ENCODE data around the gene PGS1. TPM values are rescaled to one million over a fixed set of nuclear protein-coding genes. Genes with fewer than 3 reads are reported as not detected.
A peak's percentile ranks its signal among the peaks of the same experiment; 100 is the strongest.
"Not testable (repeated sequence)": the region's sequence is repeated elsewhere in the genome, so short reads cannot be mapped to it uniquely, and the experiment has no call there.

PGS1 gene, protein sequence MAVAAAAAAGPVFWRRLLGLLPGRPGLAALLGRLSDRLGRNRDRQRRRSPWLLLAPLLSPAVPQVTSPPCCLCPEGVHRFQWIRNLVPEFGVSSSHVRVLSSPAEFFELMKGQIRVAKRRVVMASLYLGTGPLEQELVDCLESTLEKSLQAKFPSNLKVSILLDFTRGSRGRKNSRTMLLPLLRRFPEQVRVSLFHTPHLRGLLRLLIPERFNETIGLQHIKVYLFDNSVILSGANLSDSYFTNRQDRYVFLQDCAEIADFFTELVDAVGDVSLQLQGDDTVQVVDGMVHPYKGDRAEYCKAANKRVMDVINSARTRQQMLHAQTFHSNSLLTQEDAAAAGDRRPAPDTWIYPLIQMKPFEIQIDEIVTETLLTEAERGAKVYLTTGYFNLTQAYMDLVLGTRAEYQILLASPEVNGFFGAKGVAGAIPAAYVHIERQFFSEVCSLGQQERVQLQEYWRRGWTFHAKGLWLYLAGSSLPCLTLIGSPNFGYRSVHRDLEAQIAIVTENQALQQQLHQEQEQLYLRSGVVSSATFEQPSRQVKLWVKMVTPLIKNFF
- polyA plus RNA-seq (ENCODE audit: insufficient read length), result 52.6 TPM
- long read RNA-seq, donor 1, partial matches to known transcripts, result 0 of 8 reads
- long read RNA-seq, donor 1, other reads (novel, unspliced or antisense), result 0 of 8 reads
- long read RNA-seq, donor 2, partial matches to known transcripts, result 0 of 5 reads
- long read RNA-seq, donor 2, other reads (novel, unspliced or antisense), result 0 of 5 reads
- long read RNA-seq, donor 3, partial matches to known transcripts, result 0 of 6 reads
- long read RNA-seq, donor 3, other reads (novel, unspliced or antisense), result 0 of 6 reads
- long read RNA-seq, donor 4, result 0 reads
- long read RNA-seq, donor 5, partial matches to known transcripts, result 16 of 21 reads
- long read RNA-seq, donor 5, other reads (novel, unspliced or antisense), result 0 of 21 reads
- long read RNA-seq, donor 6, partial matches to known transcripts, result 0 of 4 reads
- long read RNA-seq, donor 6, other reads (novel, unspliced or antisense), result 0 of 4 reads
- long read RNA-seq, donor 7, partial matches to known transcripts, result 0 of 1 reads
- long read RNA-seq, donor 7, other reads (novel, unspliced or antisense), result 0 of 1 reads
- long read RNA-seq, donor 8, partial matches to known transcripts, result 0 of 1 reads
- long read RNA-seq, donor 8, other reads (novel, unspliced or antisense), result 0 of 1 reads

DNA sequence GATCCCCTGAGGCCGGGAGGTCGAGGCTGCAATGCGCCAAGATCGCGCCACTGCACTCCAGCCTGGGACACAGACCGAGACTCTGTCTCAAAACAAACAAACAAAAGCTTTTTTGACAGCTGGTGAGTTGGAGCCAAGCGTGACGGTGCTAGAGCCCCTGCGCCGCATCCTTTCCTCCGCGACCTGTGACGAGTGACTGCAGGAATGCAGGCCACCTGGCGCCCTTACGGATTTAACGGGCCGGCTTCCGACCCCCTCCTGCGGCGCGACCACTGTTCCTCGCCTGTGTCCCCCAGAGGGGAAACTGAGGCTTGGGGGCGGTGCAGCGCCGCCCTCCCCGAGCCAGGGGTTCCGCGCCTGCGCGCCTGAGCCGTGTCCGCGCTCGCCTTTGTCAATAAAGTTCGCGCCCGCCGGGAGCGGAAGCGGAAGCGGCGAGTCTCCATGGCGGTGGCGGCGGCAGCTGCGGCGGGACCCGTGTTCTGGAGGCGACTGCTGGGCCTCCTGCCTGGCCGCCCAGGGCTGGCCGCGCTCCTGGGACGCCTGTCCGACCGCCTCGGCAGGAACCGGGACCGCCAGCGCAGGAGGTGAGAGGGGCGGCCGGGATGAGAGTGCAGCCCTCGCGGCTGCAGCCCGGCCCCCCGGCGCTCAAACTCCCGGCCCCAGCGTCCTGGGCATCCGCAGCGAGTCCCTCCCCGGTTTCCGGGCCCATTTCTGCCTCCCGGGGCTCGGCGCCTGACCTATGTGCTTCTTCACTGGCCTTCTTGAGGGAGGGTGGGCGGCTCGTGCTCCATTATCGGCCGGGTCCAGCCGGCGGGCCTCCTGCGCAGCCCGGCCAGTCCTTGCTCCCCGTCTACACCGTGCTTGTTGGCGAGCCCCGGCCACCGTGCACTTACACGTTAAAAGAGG, at the start of gene PGS1:
Gene PGS1, plus strand, starts transcription at position 425 of the 906 bp plus-strand sequence. Its CDS starts 17 bp downstream, at position 442.
- DNase-seq, result peak; percentile 82

DNA sequence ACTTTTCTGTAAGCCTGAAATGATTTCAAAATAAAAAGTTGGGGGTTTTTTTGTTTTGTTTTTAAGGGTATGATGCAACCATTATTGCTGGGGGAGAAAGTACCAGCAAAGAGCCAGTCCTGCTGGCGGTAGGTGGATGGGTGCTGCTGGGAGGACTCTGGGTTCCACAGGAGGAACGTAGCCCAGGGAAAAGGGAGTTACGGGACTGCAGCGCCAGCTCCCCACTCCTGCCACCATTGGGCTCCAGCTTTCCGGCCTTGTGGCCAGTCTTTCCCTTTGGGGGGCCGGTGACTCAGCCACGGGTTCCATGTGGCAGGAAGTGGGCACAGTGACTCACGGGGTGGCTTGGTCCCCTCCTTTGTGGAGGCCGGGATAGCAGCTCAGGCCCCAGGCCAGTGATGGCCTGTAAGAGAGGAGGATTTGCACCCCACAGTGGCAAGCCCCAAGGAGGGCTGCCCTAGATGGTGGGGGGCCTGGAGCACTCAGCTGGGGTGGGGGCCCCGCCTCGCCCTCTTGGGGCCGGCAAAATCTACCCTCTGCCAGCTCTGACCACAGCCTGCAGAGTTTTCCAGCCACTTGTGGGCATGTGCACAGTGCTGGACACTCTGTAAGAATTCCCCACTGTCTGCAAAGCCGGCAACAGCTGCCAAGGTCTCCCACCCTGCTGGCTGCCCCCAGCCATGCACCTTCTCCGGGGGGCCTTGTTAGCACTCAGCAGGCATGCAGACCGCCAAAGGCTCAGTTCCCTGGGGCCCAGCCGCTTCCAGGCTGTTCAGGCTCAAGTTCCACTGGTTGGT, 49.0 kb upstream of the PGS1 start:
- no peak for DNase-seq

- no peak for DNase-seq
These were observed 47.8 kb upstream of the PGS1 start for GRCh38 chr17:78330570-78331224.

GRCh38 chr17:78331355-78331754, 47.1 kb upstream of the PGS1 start:
- DNase-seq, result not testable (repeated sequence)

DNA sequence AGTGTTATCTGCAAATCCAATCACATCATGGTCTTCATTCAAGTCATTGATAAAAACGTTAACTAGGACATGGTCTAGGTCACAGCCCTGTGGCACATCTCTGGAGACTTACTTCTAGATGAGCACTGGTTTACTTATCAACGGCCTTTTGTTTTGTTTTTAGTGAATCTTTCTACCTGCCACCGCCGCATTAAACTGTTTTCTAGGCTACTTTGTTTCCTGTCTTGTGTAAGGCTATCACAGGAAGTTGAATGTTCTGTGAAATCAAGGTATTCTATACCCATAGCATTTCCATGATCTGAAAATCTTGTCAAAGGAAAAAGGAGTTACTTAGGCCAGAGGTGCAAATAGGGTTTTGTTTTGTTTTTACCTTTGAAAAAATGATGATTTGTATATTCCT, 45.5 kb upstream of the PGS1 start:
- no peak for DNase-seq

GRCh38 chr17:78335209-78335608, 43.2 kb upstream of the PGS1 start:
- DNase-seq, result no peak

GRCh38 chr17:78337244-78338109, 41.0 kb upstream of the PGS1 start:
- DNase-seq, result no peak

DNA sequence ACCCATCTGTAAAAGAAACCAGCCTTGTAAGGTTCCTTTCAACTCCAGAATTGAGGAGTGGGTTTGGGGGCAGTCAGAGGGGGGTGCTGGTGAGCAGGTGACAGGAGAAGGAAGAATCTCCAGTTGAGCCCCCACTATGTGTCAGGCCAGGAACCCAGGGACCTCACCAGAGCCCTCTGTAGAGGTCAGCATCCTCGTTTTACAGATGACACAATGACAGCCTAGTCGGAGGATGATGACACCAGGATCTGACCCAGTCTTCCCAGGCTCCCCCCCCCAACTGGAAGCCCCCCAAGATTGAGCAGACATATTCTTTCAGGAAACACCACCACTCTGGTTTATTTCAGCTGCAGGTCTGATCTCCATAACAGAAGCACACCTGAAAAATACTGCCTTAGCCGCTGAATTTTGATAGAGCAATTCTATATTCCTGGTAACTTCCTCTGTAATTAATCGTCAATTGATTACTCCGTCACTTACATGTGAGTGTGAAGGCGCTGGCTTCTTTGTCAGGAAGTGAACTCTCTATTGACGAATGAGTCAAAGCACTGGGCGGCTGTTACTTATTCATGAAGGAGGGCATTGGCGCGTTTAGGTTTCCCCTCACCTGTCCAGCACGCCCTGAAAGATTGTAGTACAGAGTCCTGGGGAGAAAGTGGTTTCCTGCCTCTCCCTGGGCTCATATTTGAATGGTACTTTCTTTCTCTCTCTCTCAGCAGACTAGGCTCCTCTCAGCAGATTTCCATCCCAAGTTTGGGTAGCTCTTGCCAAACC, 39.8 kb upstream of the PGS1 start:
- DNase-seq, result no peak

DNA sequence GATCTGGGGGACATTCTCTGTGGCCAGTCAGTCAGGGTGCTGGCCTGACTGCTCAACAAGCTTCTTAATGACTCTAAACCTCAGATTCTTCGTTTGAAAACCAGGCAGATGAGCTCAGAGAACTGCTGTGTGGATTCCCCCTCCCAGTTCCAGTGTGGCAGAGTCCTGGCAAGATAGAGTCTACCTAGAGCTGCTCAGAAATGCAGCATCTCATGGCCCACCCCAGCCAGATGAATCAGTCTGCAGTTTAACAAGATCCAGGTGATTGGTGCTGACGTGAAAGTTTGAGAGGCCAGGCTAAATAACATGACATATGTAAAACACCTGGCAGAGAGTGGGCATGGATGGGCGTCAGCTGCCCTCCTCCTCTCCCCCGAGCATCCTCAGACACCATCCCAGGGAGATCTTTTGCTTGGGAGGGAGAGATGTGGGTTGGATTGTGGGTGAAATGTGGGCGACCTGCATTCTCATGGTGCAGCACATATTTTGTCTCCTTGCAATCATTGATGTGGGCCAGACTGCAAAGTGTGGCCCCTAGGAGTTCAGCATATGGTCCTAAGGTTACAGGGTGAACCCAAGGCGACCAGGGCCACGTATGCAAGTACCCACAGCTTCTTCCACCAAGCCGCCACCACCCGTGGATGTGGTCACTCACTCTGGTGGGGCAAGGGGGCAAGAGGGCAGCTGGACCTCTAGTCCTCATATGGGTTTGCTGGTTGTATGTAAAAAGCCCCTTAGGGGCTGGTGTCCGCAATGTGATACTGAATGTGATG, 38.1 kb upstream of the PGS1 start:
- DNase-seq, result no peak

- no peak for DNase-seq
These were observed 36.6 kb upstream of the PGS1 start for GRCh38 chr17:78341559-78342448.

DNA sequence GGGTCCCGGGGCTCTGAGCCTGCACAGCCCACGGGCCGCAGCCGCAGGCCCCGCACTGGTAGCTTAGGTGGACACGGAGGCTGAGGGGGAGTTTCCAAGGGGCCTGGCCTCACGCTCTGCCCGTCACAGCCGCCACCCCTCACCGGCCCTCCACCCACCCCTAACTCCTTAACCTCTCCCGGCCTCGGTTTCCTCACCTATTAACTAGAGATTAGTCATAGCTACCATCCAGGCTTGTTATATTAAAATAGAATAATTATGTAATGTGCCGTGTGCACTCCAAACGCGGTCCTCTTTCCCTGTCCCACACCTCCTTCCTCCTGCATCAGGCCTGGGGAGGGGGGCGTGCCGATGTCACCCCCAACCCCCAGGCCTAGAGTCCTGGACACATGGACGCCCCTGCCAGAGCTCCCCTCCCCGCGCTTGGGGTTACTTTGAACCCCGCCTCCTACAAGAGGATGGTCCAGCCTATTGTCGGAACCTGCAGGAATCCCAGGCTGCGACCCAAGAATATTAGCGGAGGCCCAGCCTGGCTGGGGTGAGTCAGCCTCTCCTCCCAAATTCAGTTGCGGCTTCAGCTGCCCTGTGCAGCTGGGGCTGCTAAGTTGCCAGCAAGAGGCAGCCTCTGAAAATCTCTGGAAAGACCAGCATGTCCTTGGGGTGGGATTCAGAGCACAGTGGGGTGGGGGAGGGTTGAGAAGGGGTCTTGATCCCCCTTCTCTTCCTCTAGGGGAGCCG, 35.8 kb upstream of the PGS1 start:
- DNase-seq, result no peak

- no peak for DNase-seq
These were observed 35.3 kb upstream of the PGS1 start for GRCh38 chr17:78343187-78343542.

DNA sequence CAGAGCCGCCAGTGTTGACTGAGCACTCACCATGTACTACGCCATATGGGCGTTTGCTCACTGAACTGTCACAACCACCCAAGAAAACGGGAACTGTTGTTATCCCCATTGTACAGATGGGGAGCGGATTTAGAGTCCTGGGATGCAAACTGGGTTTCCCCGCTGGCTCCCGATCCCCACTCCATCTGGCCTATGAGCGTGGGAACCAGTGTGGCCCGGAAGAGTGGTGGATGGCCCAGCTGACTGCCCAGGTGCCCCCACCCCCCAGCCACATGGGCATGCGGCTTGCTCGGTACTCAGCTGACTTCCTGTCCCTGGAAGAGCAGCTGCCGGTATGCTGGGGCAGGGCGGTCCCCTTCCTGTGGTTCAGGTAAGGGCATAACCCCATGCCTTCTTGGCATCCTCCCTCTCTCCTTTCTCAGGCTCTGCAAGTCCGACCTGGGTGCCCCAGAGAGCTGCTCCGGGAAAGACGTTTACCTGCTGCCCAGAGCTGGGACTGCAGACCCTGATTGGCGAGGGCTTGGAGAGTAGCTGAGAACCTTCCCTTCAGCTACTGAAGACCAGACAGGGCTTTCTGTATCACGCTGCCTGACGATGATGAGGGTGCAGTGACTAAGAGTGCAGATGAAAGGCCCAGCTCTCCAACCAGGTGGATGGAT, 34.8 kb upstream of the PGS1 start:
- no peak for DNase-seq

GRCh38 chr17:78344666-78345065, 33.8 kb upstream of the PGS1 start:
- no peak for DNase-seq

GRCh38 chr17:78345172-78345571, 33.3 kb upstream of the PGS1 start:
- no peak for DNase-seq
